Heart left ventricle (tissue), 13 donors: ENCODE measurements around the gene CDH20.

ENCODE experiments used
- CTCF ChIP-seq, 12 donors: fragments of 200-600 bp; sonication (generic) in 4 of 12; IDR thresholded peaks; one replicate each; pipeline versions ENCODE4 v1.5.0 to v1.8.0; 2018 to 2022; ENCODE audit warnings: antibody characterized with exemption in 12 of 12, mild to moderate bottlenecking in 5 of 12
- POLR2A ChIP-seq, 2 donors: fragments of 450-650 bp; IDR thresholded peaks; one replicate each; pipeline ENCODE4 v1.6.1; 2017; ENCODE audit warnings: antibody characterized with exemption in 2 of 2, mild to moderate bottlenecking in 2 of 2, moderate library complexity in 2 of 2
- donor health status: ischemic (EF 13 %, LVEDD 7.1; RV severe dilation, severe dysfunction).
- donor health status: DM: no; HTN: yes; CAD: no.
- donor health status: DM: no; HTN: no; CAD: no.
- donor health status: ischemic (EF 25% LVEDD 6.9; RV normal size, moderate dysfunction).
- donor health status: ischemic (EF 25% LVEDD 5.7; RV mildly dilated, moderate dysfunction).
- donor health status: ischemic (EF 35%, LVEDD 5.7; RV mildly dilated, moderate dysfunction).
- donor health status: nonischemic (EF 11% LVEDD 7.7; RV severe dilation, severe dysfunction).
- donor health status: DM: yes; HTN: yes; CAD: no.
- donor health status: PGD.
- donor health status: ischemic (EF 29% LVEDD 5.4; RV normal size, mild dysfunction).
- donor health status: nonischemic (EF 23%, LVEDD 6.1; RV moderate dilation, normal function).

- no peak for TF ChIP-seq CTCF (IDR thresholded peaks at IDR 0.05)
- TF ChIP-seq POLR2A (IDR thresholded peaks at IDR 0.05) = no peak
Observed at GRCh38 chr18:61352611-61353010, 19.4 kb downstream of the CDH20 start.
